Osteoblast (primary cell): ENCODE data around the gene MED12. TPM values are rescaled to one million over a fixed set of nuclear protein-coding genes. Genes with fewer than 3 reads are reported as not detected.
A peak's percentile ranks its signal among the peaks of the same experiment; 100 is the strongest.

ENCODE experiments used
- DNase-seq: peaks from one replicate; pipeline ENCODE4 v3.0.0; 2011; ENCODE audit warnings: low spot score, mixed read lengths; ENCODE audit not compliant: insufficient read length; ENCODE audit errors: missing footprints
- H2AFZ ChIP-seq: 2 replicates; pipeline ENCODE4 v1.6.0; 2011; ENCODE audit warnings: mild to moderate bottlenecking, low read length
- H3K27ac ChIP-seq: 2 replicates; pipeline ENCODE4 v1.5.1; 2011; ENCODE audit warnings: mild to moderate bottlenecking, low read depth, low read length, moderate library complexity
- H3K27me3 ChIP-seq: 2 replicates; pipeline ENCODE4 v1.6.0; 2012; ENCODE audit warnings: mild to moderate bottlenecking, control low read depth, inconsistent platforms, low read length, moderate library complexity; ENCODE audit not compliant: insufficient read depth
- H3K36me3 ChIP-seq: 2 replicates; pipeline ENCODE4 v1.5.1; 2011; ENCODE audit warnings: mild to moderate bottlenecking, low read length, control low read depth, moderate library complexity; ENCODE audit not compliant: insufficient read depth
- H3K4me1 ChIP-seq: 2 replicates; pipeline ENCODE4 v1.5.1; 2011; ENCODE audit warnings: mild to moderate bottlenecking, low read length, control low read depth, moderate library complexity; ENCODE audit not compliant: insufficient read depth
- H3K4me2 ChIP-seq: 2 replicates; pipeline ENCODE4 v1.6.0; 2011; ENCODE audit warnings: mild to moderate bottlenecking, low read length; ENCODE audit not compliant: insufficient read depth
- H3K4me3 ChIP-seq: fragments of 200-600 bp; sonication (generic); 3 replicates; pipeline ENCODE4 v1.5.1; 2012; ENCODE audit warnings: mild to moderate bottlenecking, low read length, inconsistent platforms; ENCODE audit not compliant: insufficient read depth
- H3K79me2 ChIP-seq: 2 replicates; pipeline ENCODE4 v1.6.0; 2012; ENCODE audit warnings: mild to moderate bottlenecking, low read length, control low read depth, inconsistent platforms; ENCODE audit not compliant: insufficient read depth
- H3K9me3 ChIP-seq: 2 replicates; pipeline ENCODE4 v1.5.1; 2011; ENCODE audit warnings: low read depth, low read length, control low read depth
- H4K20me1 ChIP-seq: 2 replicates; pipeline ENCODE4 v1.6.0; 2012; ENCODE audit warnings: mild to moderate bottlenecking, low read length, control low read depth; ENCODE audit not compliant: insufficient read depth
- CTCF ChIP-seq: IDR thresholded peaks from 2 replicates; pipeline ENCODE4 v1.5.1; 2011; ENCODE audit warnings: mild to moderate bottlenecking, low read depth, low read length, moderate library complexity; ENCODE audit errors: extremely low read depth
- total RNA-seq: library from RNA; depleted of rRNA; stranded (reverse); fragments of >200 nt; gene quantifications from 2 replicates; pipeline ENCODE4 v1.2.3, GENCODE V29; 2012

The MED12 gene
- total RNA-seq, 1 donor: 24.2 TPM

GRCh38 chrX:71167031-71167781 is 48.8 kb downstream of the MED12 start:
- no peaks in the 10 kb centered on the region for H3K9me3 ChIP-seq
- DNase-seq: no peak
- peaks cover 7% of the 10 kb centered on the region for H3K27me3 ChIP-seq
- no peaks in the 10 kb centered on the region for H3K36me3 ChIP-seq
- no peak overlapping the region for H2AFZ ChIP-seq
- no peak overlapping the region for H3K4me3 ChIP-seq
- H4K20me1 ChIP-seq: no peaks in the 10 kb centered on the region
- no peaks in the 10 kb centered on the region for H3K79me2 ChIP-seq
- no peak overlapping the region for H3K4me2 ChIP-seq
- no peak for TF ChIP-seq CTCF
- no peak overlapping the region for H3K27ac ChIP-seq
- H3K4me1 ChIP-seq: no peaks in the 10 kb centered on the region

GRCh38 chrX:71168134-71168533 is 49.7 kb downstream of the MED12 start:
- Histone ChIP-seq H3K4me2 (no peak overlapping the region), H2AFZ (no peak overlapping the region), H3K27ac (no peak overlapping the region), H4K20me1 (no peaks in the 10 kb centered on the region), H3K79me2 (no peaks in the 10 kb centered on the region), H3K4me1 (no peaks in the 10 kb centered on the region), H3K27me3 (peaks cover 9% of the 10 kb centered on the region), H3K9me3 (no peaks in the 10 kb centered on the region), H3K36me3 (no peaks in the 10 kb centered on the region), H3K4me3 (no peak overlapping the region)
- no peak for DNase-seq
- no peak for TF ChIP-seq CTCF

- Histone ChIP-seq H3K27ac (no peak overlapping the region), H3K27me3 (peaks cover 8% of the 10 kb centered on the region), H3K4me2 (no peak overlapping the region), H3K4me1 (no peaks in the 10 kb centered on the region), H3K36me3 (no peaks in the 10 kb centered on the region), H2AFZ (no peak overlapping the region), H3K4me3 (no peak overlapping the region), H4K20me1 (no peaks in the 10 kb centered on the region), H3K79me2 (no peaks in the 10 kb centered on the region), H3K9me3 (no peaks in the 10 kb centered on the region)
- no peak for DNase-seq
- TF ChIP-seq CTCF: no peak
Observed at GRCh38 chrX:71169586-71169985, 51.2 kb downstream of the MED12 start.

GRCh38 chrX:71170660-71171059 is 52.3 kb downstream of the MED12 start:
- no peak overlapping the region for H3K4me3 ChIP-seq
- no peak overlapping the region for H3K27ac ChIP-seq
- H3K27me3 ChIP-seq: peaks cover 6% of the 10 kb centered on the region
- no peaks in the 10 kb centered on the region for H3K79me2 ChIP-seq
- TF ChIP-seq CTCF: no peak
- DNase-seq: peak; percentile 55
- H4K20me1 ChIP-seq: no peaks in the 10 kb centered on the region
- H3K4me2 ChIP-seq: no peak overlapping the region
- H3K9me3 ChIP-seq: no peaks in the 10 kb centered on the region
- H3K4me1 ChIP-seq: no peaks in the 10 kb centered on the region
- no peak overlapping the region for H2AFZ ChIP-seq
- no peaks in the 10 kb centered on the region for H3K36me3 ChIP-seq
